Hypothalamus (tissue), 51 donors: ENCODE results near the gene STAT6.

Source experiments
- DNase-seq, 51 donors: peaks; one replicate each; lab custom pipeline; 2025; lab: John Stamatoyannopoulos, UW

Gene STAT6

GRCh38 chr12:57146092-57146491 lies 34.9 kb upstream of the STAT6 start:
- no peak for DNase-seq

GRCh38 chr12:57145460-57146059 lies 34.4 kb upstream of the STAT6 start:
- peak in 31 of 51 donors; percentile 15 to 78 (median 42) for DNase-seq

GRCh38 chr12:57143454-57143853 lies 32.3 kb upstream of the STAT6 start:
- DNase-seq: no peak

- peak in 24 of 51 donors; percentile 18 to 83 (median 52) for DNase-seq
These were observed 31.6 kb upstream of the STAT6 start for GRCh38 chr12:57142727-57143126.

GRCh38 chr12:57142121-57142520 lies 31.0 kb upstream of the STAT6 start:
- no peak for DNase-seq

- DNase-seq: no peak
These were observed 30.1 kb upstream of the STAT6 start for GRCh38 chr12:57141249-57141648.

GRCh38 chr12:57139796-57140649 lies 28.9 kb upstream of the STAT6 start:
- DNase-seq: no peak

- DNase-seq: peak in 4 of 51 donors; percentile 20 to 40 (median 32)
These were observed 27.5 kb upstream of the STAT6 start for GRCh38 chr12:57138526-57139272.

GRCh38 chr12:57135527-57136326 lies 24.6 kb upstream of the STAT6 start:
- peak in 47 of 51 donors; percentile 36 to 92 (median 75) for DNase-seq

GRCh38 chr12:57134949-57135348 lies 23.8 kb upstream of the STAT6 start:
- no peak for DNase-seq

- peak in 34 of 51 donors; percentile 20 to 69 (median 43) for DNase-seq
These were observed 22.8 kb upstream of the STAT6 start for GRCh38 chr12:57133916-57134315.

- no peak for DNase-seq
These were observed 21.9 kb upstream of the STAT6 start for GRCh38 chr12:57133013-57133569.

- DNase-seq: no peak
These were observed 21.0 kb upstream of the STAT6 start for GRCh38 chr12:57131896-57132744.

- no peak for DNase-seq
These were observed 19.8 kb upstream of the STAT6 start for GRCh38 chr12:57130941-57131340.

GRCh38 chr12:57129889-57130288 lies 18.7 kb upstream of the STAT6 start:
- no peak for DNase-seq

GRCh38 chr12:57129321-57129842 lies 18.2 kb upstream of the STAT6 start:
- DNase-seq: peak in 3 of 51 donors; percentile 19 to 53 (median 40)

GRCh38 chr12:57128519-57129247 lies 17.5 kb upstream of the STAT6 start:
- DNase-seq: peak in 3 of 51 donors; percentile 18 to 40 (median 34)
